Immature natural killer cell (primary cell): ENCODE data around the gene DDAH1. TPM values are rescaled to one million over a fixed set of nuclear protein-coding genes. Genes with fewer than 3 reads are reported as not detected.
A peak's percentile ranks its signal among the peaks of the same experiment; 100 is the strongest.

Source experiments
- DNase-seq, 3 donors: peaks; one replicate each; pipeline ENCODE4 v3.0.0; 2022; ENCODE audit warnings: mixed read lengths in 1 of 3
- H3K27ac Mint-ChIP-seq, 6 donors: one replicate each; pipeline ENCODE4 v1.8.0; 2020; ENCODE audit warnings: mixed read lengths in 6 of 6, mild to moderate bottlenecking in 5 of 6, inconsistent platforms in 4 of 6, moderate library complexity in 3 of 6
- H3K27me3 Mint-ChIP-seq, 3 donors: one replicate each; pipeline ENCODE4 v1.8.0; 2020 to 2021; ENCODE audit warnings: low read depth in 3 of 3, mild to moderate bottlenecking in 3 of 3, mixed read lengths in 3 of 3, moderate library complexity in 3 of 3, inconsistent platforms in 1 of 3
- H3K36me3 Mint-ChIP-seq, 3 donors: one replicate each; pipeline ENCODE4 v1.8.0; 2020; ENCODE audit warnings: mixed read lengths in 3 of 3, inconsistent platforms in 2 of 3, mild to moderate bottlenecking in 2 of 3
- H3K4me1 Mint-ChIP-seq, 2 donors: one replicate each; pipeline ENCODE4 v1.8.0; 2020; ENCODE audit warnings: inconsistent platforms in 2 of 2, mild to moderate bottlenecking in 2 of 2, mixed read lengths in 2 of 2, moderate library complexity in 1 of 2
- H3K4me3 Mint-ChIP-seq, 5 donors: one replicate each; pipeline ENCODE4 v1.8.0; 2020; ENCODE audit warnings: mild to moderate bottlenecking in 5 of 5, mixed read lengths in 5 of 5, inconsistent platforms in 3 of 5, moderate library complexity in 3 of 5
- H3K9me3 Mint-ChIP-seq, 6 donors: one replicate each; pipeline ENCODE4 v1.8.0; 2020; ENCODE audit warnings: mild to moderate bottlenecking in 6 of 6, mixed read lengths in 6 of 6, inconsistent platforms in 4 of 6, moderate library complexity in 3 of 6
- polyA plus RNA-seq, 3 donors: library from polyadenylated mRNA; unstranded; fragments of 300-500 nt; fragmentation: Illumina TruSeq; gene quantifications; one replicate each; pipeline ENCODE4 v1.2.3, GENCODE V29; 2021

The DDAH1 gene
- polyA plus RNA-seq, 3 donors from 2014 or later = not detected

DNA sequence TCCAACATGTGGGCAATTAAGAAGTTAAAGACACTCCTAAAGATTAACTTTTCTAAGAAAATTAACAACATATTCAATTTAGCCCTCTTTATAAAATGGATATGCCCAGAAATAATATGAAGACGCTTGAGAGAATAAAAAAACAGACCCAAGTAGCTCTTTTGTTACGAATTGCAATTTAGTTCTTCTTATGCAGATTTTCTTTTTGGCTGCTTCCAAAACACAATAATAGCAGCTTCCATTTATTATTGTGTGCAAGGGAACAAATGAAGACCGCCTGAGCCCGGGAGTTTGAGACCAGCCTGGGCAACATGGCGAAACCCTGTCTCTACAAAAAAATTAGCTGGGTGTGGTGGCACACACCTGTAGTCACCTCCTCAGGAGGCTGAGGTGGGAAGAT lies 138.1 kb downstream of the DDAH1 start:
- Mint-ChIP-seq H3K9me3 (peaks cover 0 to 5% (median 0%) of the 10 kb centered on the region in 6 donors), H3K4me3 (no peak overlapping the region), H3K4me1 (no peaks in the 10 kb centered on the region), H3K27me3 (peaks cover 2 to 13% (median 11%) of the 10 kb centered on the region in 3 donors), H3K27ac (no peak overlapping the region), H3K36me3 (peaks cover 0 to 4% (median 0%) of the 10 kb centered on the region in 3 donors)
- DNase-seq = no peak

DNA sequence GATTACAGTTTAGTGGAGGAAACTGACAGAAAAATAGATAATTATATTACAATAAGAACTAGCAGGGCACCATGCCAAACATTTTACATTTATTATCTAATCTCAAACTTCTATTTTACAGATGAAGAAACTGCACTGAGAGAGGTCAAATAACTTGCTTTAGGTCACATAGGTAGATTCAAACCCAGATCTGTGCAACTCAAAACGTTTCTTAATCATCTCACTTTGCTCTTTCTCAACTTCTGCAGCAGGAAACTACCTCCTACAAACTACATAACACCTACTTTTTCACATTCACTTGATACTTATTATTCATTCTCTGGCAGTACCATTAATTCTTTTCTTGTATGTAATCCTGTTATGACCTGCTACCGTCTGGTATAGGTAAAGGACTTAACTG lies 138.6 kb downstream of the DDAH1 start:
- H3K36me3 Mint-ChIP-seq = no peaks in the 10 kb centered on the region
- DNase-seq = no peak
- peaks cover 2 to 4% of the 10 kb centered on the region in 2 donors for H3K4me1 Mint-ChIP-seq
- peaks cover 5 to 12% (median 7%) of the 10 kb centered on the region in 3 donors for H3K27me3 Mint-ChIP-seq
- H3K9me3 Mint-ChIP-seq = peaks cover 0 to under 1% (median 0%) of the 10 kb centered on the region in 6 donors
- H3K4me3 Mint-ChIP-seq = no peak overlapping the region
- no peak overlapping the region for H3K27ac Mint-ChIP-seq

DNA sequence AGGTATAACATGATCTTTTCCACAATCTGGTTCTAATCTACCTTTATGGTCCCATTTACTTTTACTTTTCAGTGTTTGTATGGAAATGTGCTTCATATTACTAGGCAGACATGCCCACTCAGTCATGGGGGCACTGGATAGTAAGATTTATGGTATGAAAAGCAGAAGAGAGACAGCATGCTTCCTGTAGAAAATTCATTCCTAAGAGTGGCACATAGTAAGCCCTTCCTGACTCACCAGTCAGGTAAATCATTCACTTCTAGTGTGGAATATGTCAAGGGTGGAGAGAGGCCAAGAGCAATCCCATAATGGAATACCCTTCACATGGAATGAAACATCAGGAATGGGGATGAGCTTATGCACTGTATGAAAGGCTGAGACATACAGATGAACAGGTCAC lies 139.0 kb downstream of the DDAH1 start:
- H3K9me3 Mint-ChIP-seq = no peaks in the 10 kb centered on the region
- H3K4me3 Mint-ChIP-seq = no peak overlapping the region
- H3K27me3 Mint-ChIP-seq = peaks cover 5 to 12% (median 7%) of the 10 kb centered on the region in 3 donors
- H3K36me3 Mint-ChIP-seq = no peaks in the 10 kb centered on the region
- DNase-seq = no peak
- H3K27ac Mint-ChIP-seq = no peak overlapping the region
- peaks cover 3 to 8% of the 10 kb centered on the region in 2 donors for H3K4me1 Mint-ChIP-seq

DNA sequence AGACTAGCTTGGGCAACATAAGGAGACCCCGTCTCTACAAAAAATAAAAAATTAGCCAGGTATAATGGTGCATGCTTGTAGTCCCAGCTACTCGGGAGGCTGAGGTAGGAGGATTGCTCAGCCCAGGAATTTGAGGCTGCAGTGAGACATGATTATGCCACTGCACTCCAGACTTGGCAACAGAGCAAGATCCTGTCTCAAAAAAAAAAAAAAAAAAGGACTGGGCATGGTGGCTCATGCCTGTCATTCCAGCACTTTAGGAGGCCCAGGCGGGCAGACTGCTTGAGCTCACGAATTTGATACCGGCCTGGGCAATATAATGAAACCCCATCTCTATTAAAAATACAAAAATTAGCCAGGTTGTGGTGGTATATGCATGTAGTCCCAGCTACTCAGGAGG lies 141.2 kb downstream of the DDAH1 start:
- DNase-seq = no peak
- H3K4me1 Mint-ChIP-seq = peaks cover 6 to 13% of the 10 kb centered on the region in 2 donors
- no peak overlapping the region for H3K27ac Mint-ChIP-seq
- no peak overlapping the region for H3K4me3 Mint-ChIP-seq
- no peaks in the 10 kb centered on the region for H3K36me3 Mint-ChIP-seq
- H3K9me3 Mint-ChIP-seq = no peaks in the 10 kb centered on the region
- peaks cover 11 to 18% (median 17%) of the 10 kb centered on the region in 3 donors for H3K27me3 Mint-ChIP-seq

DNA sequence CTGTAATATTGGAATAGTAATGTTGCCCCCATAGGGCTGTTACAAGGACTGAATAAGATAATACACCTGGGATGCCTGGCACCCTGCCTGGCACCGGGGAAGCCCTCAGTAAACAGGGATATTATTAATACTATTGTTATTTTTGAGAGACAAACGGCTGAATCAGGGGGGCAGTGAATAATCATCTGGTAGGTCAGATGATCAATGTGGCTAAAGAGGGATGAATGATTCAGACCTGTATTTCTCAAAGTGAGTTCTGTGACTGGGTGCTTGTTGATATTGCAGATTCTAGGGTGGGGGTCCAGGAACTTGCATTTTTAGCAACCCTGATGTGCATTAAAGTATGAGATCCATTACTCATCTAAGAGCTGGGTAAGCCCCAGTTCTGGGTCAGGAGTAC lies 142.3 kb downstream of the DDAH1 start:
- peaks cover 6 to 13% of the 10 kb centered on the region in 2 donors for H3K4me1 Mint-ChIP-seq
- H3K27me3 Mint-ChIP-seq = peaks cover 18 to 25% (median 20%) of the 10 kb centered on the region in 3 donors
- H3K27ac Mint-ChIP-seq = no peak overlapping the region
- H3K4me3 Mint-ChIP-seq = no peak overlapping the region
- DNase-seq = no peak
- no peaks in the 10 kb centered on the region for H3K9me3 Mint-ChIP-seq
- H3K36me3 Mint-ChIP-seq = no peaks in the 10 kb centered on the region

DNA sequence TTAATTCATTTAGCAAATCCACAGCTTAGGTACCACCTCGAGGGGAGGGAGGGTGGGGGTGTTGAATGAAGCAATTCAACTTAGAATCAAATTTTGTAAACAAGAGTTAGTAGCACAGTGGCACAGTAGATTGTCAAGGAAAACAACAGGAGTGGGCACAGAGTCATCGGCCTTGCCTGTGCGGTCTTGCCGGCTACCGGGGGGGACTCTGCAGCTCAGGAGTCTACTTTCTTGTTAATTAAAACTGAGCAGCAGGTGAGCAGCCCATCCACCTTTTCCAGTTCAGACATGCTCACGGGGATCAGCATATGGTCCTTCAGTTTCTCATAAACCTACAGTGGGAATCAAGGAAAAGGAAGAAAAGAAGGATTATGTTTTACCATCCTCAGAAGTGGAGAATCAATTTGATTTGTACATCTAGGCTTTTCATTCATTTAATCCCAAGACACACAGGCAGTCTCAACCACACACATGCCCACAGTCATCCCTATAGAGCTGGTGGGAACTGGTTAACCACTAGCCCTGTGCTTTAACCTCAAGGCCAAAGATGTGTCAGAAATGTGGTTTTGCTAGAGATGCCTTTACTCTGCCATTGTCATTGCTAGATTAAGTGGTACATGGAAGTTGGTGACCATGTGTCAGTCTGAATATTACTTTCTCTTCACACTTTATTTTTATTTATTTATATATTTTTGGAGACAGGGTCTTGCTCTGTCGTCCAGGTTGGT lies 143.6 kb downstream of the DDAH1 start:
- no peaks in the 10 kb centered on the region for H3K9me3 Mint-ChIP-seq
- no peak overlapping the region for H3K4me3 Mint-ChIP-seq
- H3K36me3 Mint-ChIP-seq = no peaks in the 10 kb centered on the region
- H3K4me1 Mint-ChIP-seq = peaks cover 6 to 13% of the 10 kb centered on the region in 2 donors
- peak; percentile 14 to 38 (median 29) for DNase-seq
- peaks cover 18 to 28% (median 20%) of the 10 kb centered on the region in 3 donors for H3K27me3 Mint-ChIP-seq
- H3K27ac Mint-ChIP-seq = no peak overlapping the region

DNA sequence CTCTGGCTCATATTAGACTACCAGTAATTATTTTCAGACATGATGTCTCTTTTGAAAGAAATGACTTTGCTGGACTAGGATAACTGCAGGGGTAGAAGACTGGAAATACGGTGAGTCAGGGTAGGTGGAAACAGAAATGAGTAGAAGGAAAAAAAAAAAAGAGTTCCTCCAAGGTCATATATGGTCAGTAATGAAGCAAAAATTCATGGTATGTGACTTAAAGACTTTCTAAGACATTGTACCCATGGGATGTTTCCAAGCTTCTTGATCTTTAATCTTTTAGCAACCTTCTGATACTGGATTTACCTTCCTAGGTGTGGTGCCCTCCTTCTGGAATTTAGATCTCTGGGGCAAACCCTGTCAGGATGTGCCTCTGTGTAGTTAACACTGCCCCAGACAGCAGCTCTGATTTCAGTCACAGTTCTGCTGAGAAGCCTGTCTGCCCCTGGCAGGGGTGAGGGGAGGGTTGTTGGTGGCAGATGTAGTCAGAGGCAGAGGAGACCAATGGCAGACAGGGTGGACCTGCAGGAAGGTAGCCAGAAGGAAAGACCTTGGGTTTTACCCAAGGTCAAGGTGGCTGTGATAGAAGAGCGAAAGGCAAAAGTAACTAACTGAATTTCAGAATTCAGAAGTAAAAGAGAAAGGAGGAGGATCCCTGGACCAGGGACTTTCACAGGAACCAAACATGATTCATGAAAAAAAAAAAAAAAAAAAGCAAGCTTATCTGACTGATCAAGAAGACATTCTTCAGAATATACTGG lies 144.4 kb downstream of the DDAH1 start:
- Mint-ChIP-seq H3K4me3 (no peak overlapping the region), H3K9me3 (no peaks in the 10 kb centered on the region), H3K27me3 (peaks cover 19 to 25% (median 20%) of the 10 kb centered on the region in 3 donors), H3K4me1 (peaks cover 6 to 13% of the 10 kb centered on the region in 2 donors), H3K36me3 (no peaks in the 10 kb centered on the region), H3K27ac (no peak overlapping the region)
- no peak for DNase-seq

DNA sequence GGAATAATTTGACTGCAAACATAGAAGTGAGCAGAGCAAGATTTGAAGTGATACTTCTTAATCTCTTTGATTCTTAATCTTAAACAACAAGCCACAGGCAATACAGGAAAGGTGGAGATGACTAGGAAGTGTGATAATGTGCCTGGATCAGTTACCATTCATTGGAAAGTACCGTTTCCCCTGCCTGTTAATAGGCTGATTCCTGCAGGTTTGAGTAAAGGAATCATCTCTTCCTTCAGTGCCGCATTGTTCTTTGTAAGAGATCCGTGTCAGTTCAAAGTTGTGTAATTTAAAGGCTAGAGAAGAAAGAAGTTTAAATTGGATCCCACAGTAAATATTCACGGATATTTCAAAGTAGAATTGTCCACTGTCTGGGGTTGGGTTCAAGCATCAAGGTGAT lies 145.0 kb downstream of the DDAH1 start:
- Mint-ChIP-seq H3K27me3 (peaks cover 14 to 28% (median 20%) of the 10 kb centered on the region in 3 donors), H3K27ac (no peak overlapping the region), H3K4me1 (peaks cover 6 to 13% of the 10 kb centered on the region in 2 donors), H3K36me3 (no peaks in the 10 kb centered on the region), H3K4me3 (no peak overlapping the region), H3K9me3 (no peaks in the 10 kb centered on the region)
- no peak for DNase-seq

DNA sequence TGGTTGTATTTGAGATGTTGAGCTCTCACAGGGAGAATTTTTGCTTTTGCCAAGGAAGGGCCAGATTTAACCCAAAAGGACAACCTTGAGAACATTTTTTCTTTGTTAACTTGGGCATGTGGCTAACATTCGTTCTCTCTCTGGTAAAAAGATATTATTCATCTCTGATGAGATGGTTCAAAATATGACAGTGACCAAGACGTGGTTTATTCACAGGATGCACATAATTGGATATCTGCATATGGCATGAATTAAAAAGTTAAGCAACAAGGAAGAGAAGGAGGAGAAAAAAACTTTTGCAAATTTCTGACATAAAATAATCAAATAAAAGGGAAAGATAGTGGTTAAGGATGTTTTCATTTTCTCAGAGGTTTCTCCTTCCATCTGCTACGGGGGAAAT lies 145.5 kb downstream of the DDAH1 start:
- Mint-ChIP-seq H3K4me1 (peaks cover 6 to 13% of the 10 kb centered on the region in 2 donors), H3K9me3 (no peaks in the 10 kb centered on the region), H3K36me3 (no peaks in the 10 kb centered on the region), H3K27ac (no peak overlapping the region), H3K4me3 (no peak overlapping the region), H3K27me3 (peaks cover 13 to 28% (median 20%) of the 10 kb centered on the region in 3 donors)
- no peak for DNase-seq

GRCh38 chr1:85318217-85318616 lies 146.7 kb downstream of the DDAH1 start:
- peaks cover 6 to 13% of the 10 kb centered on the region in 2 donors for H3K4me1 Mint-ChIP-seq
- peaks cover 13 to 32% (median 20%) of the 10 kb centered on the region in 3 donors for H3K27me3 Mint-ChIP-seq
- no peaks in the 10 kb centered on the region for H3K36me3 Mint-ChIP-seq
- H3K4me3 Mint-ChIP-seq = no peak overlapping the region
- DNase-seq = no peak
- H3K9me3 Mint-ChIP-seq = no peaks in the 10 kb centered on the region
- H3K27ac Mint-ChIP-seq = no peak overlapping the region

DNA sequence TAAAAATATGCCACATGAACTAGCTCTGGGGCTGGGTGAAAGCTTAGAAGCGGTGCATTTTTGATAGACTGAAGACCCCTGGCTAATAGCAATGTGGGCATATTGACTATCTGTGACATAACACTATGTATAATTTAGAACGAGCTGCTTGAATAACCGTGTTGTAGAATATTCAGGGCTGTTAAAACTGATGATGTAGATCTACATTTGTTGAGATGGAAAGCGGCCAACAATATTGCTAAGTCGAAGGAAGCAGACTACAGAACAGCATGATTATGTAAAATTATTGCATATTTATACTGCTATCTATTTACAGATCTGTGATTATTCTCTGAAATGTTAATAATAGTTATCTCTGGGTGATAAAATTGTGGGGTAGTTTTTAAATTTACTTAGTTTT lies 147.4 kb downstream of the DDAH1 start:
- H3K4me1 Mint-ChIP-seq = peaks cover 6 to 13% of the 10 kb centered on the region in 2 donors
- peaks cover 13 to 35% (median 20%) of the 10 kb centered on the region in 3 donors for H3K27me3 Mint-ChIP-seq
- H3K4me3 Mint-ChIP-seq = no peak overlapping the region
- no peaks in the 10 kb centered on the region for H3K36me3 Mint-ChIP-seq
- no peak overlapping the region for H3K27ac Mint-ChIP-seq
- DNase-seq = no peak
- no peaks in the 10 kb centered on the region for H3K9me3 Mint-ChIP-seq

- Mint-ChIP-seq H3K27ac (no peak overlapping the region), H3K9me3 (no peaks in the 10 kb centered on the region), H3K4me1 (peaks cover 5 to 9% of the 10 kb centered on the region in 2 donors), H3K4me3 (no peak overlapping the region), H3K36me3 (no peaks in the 10 kb centered on the region), H3K27me3 (peaks cover 13 to 33% (median 17%) of the 10 kb centered on the region in 3 donors)
- DNase-seq = no peak
Observed at GRCh38 chr1:85316321-85316720, 148.6 kb downstream of the DDAH1 start.

DNA sequence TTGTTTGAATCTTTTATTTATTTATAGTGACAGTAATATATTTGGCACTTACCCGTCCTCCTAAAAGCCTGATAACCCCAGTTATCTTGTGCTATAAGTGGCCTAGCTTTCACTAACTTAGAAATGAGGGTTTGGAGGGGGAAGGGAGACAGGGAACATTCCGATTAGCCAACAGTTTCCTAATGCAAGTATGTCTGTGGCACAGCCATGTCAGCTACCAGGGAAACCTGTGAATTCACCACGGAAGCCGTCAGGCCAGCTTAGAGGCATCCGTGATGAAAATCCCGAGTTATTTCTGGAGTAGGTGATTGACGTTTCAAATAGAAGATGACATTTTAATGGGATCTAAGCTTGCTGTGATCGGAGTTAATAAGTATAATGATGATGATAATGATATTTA lies 149.2 kb downstream of the DDAH1 start:
- Mint-ChIP-seq H3K4me1 (peaks cover 2 to 3% of the 10 kb centered on the region in 2 donors), H3K36me3 (no peaks in the 10 kb centered on the region), H3K27me3 (peaks cover 13 to 33% (median 16%) of the 10 kb centered on the region in 3 donors), H3K9me3 (no peaks in the 10 kb centered on the region), H3K27ac (no peak overlapping the region), H3K4me3 (no peak overlapping the region)
- no peak for DNase-seq

GRCh38 chr1:85314726-85315125 lies 150.2 kb downstream of the DDAH1 start:
- Mint-ChIP-seq H3K9me3 (no peaks in the 10 kb centered on the region), H3K4me1 (no peaks in the 10 kb centered on the region), H3K36me3 (no peaks in the 10 kb centered on the region), H3K27me3 (peaks cover 10 to 37% (median 12%) of the 10 kb centered on the region in 3 donors), H3K27ac (no peak overlapping the region), H3K4me3 (no peak overlapping the region)
- DNase-seq = no peak
